Activated naive CD8-positive, alpha-beta T cell treated with anti-CD3 and anti-CD28 coated beads, Interleukin-2, amount 10 ng/mL, durations not matched to agents 7 days and 5 days (primary cell): ENCODE measurements around the gene BCKDHA. TPM values are rescaled to one million over a fixed set of nuclear protein-coding genes. Genes with fewer than 3 reads are reported as not detected.
"Not testable (repeated sequence)": the region's sequence is repeated elsewhere in the genome, so short reads cannot be mapped to it uniquely, and the experiment has no call there.

Experiments used
- ATAC-seq: fragments of 150-1000 bp; cut with Tn5 transposase; one replicate; pipeline ENCODE4 v1.10.0; 2021; ENCODE audit warnings: low read depth, moderate library complexity
- POLR2A ChIA-PET: fragments of 350-600 bp; sonication (Branson Sonifier 250); formaldehyde crosslinking; loops from one replicate; lab custom pipeline; 2021; ENCODE audit warnings: antibody characterized with exemption; lab: Charles Lee
- DNase-seq: peaks from one replicate; pipeline ENCODE4 v3.0.0; 2021
- H3K27ac Mint-ChIP-seq: one replicate; pipeline ENCODE4 v1.8.0; 2022; ENCODE audit warnings: mild to moderate bottlenecking, mixed read lengths
- H3K27me3 Mint-ChIP-seq: one replicate; pipeline ENCODE4 v1.8.0; 2022; ENCODE audit warnings: mild to moderate bottlenecking, moderate library complexity, mixed read lengths
- H3K36me3 Mint-ChIP-seq: one replicate; pipeline ENCODE4 v1.8.0; 2021; ENCODE audit warnings: mild to moderate bottlenecking, mixed read lengths
- H3K4me1 Mint-ChIP-seq: one replicate; pipeline ENCODE4 v1.8.0; 2021; ENCODE audit warnings: mixed read lengths
- H3K4me3 Mint-ChIP-seq: one replicate; pipeline ENCODE4 v1.8.0; 2022; ENCODE audit warnings: mild to moderate bottlenecking, moderate library complexity, mixed read lengths
- H3K9me3 Mint-ChIP-seq: one replicate; pipeline ENCODE4 v1.8.0; 2021; ENCODE audit warnings: mixed read lengths
- total RNA-seq, 2 experiments: library from RNA; stranded (reverse); gene quantifications; one replicate each; pipeline ENCODE4 v1.2.3, GENCODE V29; 2021

Gene BCKDHA
- total RNA-seq, 2 experiments from 2014 or later = 23.8 to 26.9 TPM

DNA sequence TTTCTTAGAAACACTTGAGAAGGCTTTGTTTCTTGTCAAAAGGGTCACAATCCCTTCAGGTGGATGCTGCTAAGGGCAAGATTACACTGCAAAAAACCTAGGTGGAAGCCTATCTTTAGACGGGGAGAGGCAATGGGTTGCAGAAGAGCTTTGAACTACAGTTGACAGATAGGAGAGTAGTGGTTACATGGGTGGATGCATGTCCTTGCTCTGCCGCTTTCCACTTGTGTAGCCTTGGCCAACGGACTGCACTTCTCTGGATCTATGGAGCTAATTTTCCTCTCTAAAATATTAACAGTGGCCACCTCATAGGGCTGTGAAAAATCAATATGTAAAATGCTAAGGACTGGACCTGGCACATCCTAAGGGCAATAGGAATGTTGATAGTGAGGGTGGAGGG is 980 bp downstream of the BCKDHA start:
- Mint-ChIP-seq H3K36me3 (peaks cover 7% of the 10 kb centered on the region), H3K27ac (peak overlapping the region; percentile 98), H3K4me3 (peak overlapping the region; percentile 97), H3K27me3 (no peaks in the 10 kb centered on the region), H3K9me3 (no peaks in the 10 kb centered on the region), H3K4me1 (peaks cover 28% of the 10 kb centered on the region)
- no peak for DNase-seq
- no peak for ATAC-seq
- POLR2A ChIA-PET = interaction anchor here (0.8 to 1.1 kb wide), 2 partner anchors 10 to 35 kb away, joined by 3 to 4 read pairs; partner anchors contain the start of gene B9D2

DNA sequence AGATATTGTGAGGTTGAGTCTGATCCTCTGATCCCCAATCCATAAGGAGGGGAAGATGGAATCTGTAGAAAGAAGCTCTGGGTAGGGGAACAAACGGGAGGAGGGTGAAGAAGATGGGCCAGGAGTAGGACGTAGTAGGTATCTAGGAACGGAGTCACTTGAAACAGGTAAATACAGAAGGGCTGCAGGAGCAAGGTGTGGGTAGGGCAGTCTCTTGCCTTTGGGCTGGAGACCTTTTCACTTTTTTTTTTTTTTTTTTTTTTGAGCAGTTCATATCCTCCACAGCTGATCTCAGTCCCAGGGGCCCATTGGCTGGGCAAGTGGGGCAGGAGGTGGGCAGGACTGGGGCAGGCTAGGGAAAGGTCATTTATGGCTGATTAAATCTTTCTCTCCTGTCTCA is 1.5 kb downstream of the BCKDHA start:
- POLR2A ChIA-PET = interaction anchor here (0.6 to 1.1 kb wide), 3 partner anchors 9 to 35 kb away, joined by 3 to 4 read pairs (median 3); partner anchors contain the start of gene B9D2
- H3K36me3 Mint-ChIP-seq = peaks cover 6% of the 10 kb centered on the region
- H3K27ac Mint-ChIP-seq = no peak overlapping the region
- no peak for DNase-seq
- H3K9me3 Mint-ChIP-seq = no peaks in the 10 kb centered on the region
- no peaks in the 10 kb centered on the region for H3K27me3 Mint-ChIP-seq
- no peak for ATAC-seq
- peak overlapping the region; percentile 97 for H3K4me3 Mint-ChIP-seq
- H3K4me1 Mint-ChIP-seq = peaks cover 28% of the 10 kb centered on the region

DNA sequence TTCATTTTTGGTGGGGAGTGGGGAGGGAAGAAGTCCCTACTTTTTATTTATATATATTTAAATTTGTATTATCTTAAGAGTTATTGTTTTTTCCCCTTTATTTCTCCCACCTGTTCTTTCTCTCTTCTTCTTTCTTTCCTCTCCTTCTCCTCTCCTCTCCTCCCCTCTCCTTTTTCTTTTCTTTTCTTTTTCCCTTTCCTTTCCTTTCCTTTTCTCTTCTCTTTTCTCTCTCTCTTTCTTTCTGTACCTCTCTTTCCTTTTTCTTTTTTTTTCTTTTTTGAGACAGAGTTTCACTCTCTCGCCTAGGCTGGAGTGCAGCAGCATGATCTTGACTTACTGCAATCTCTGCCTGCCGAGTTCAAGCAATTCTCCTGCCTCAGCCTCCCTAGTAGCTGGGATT is 1.9 kb downstream of the BCKDHA start:
- ATAC-seq = no peak
- no peak for DNase-seq
- Mint-ChIP-seq H3K27me3 (no peaks in the 10 kb centered on the region), H3K4me3 (peak overlapping the region; percentile 41), H3K36me3 (peaks cover 6% of the 10 kb centered on the region), H3K9me3 (no peaks in the 10 kb centered on the region), H3K4me1 (peaks cover 28% of the 10 kb centered on the region), H3K27ac (no peak overlapping the region)
- POLR2A ChIA-PET = interaction anchor here (0.6 kb wide), 1 partner anchor 11 kb away, joined by 3 read pairs; no protein-coding TSS in a partner anchor

DNA sequence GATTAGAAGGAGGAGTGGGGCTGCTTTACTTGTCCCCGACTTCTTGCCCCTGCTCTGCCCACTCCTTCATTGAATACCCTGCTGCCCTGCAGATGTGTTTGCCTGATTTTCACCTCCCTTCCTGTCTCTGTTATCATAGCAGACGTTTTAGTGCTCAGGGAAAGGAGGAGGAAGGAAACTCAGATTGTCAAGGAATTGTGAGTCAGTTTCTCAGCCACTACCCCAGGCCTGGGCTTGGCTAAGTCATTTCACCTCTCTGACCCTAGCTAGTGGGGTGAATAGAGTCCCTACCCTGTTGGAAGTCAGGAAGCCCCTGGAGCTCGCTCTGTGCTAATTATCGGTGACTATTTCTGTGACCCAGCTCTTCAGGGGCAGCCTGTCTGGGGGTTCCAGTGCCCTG is 3.9 kb downstream of the BCKDHA start:
- ATAC-seq (no peak), DNase-seq (no peak)
- Mint-ChIP-seq H3K27me3 (no peaks in the 10 kb centered on the region), H3K4me3 (no peak overlapping the region), H3K4me1 (peaks cover 18% of the 10 kb centered on the region), H3K36me3 (peaks cover 6% of the 10 kb centered on the region), H3K27ac (no peak overlapping the region), H3K9me3 (no peaks in the 10 kb centered on the region)
- POLR2A ChIA-PET = no interaction called here

DNA sequence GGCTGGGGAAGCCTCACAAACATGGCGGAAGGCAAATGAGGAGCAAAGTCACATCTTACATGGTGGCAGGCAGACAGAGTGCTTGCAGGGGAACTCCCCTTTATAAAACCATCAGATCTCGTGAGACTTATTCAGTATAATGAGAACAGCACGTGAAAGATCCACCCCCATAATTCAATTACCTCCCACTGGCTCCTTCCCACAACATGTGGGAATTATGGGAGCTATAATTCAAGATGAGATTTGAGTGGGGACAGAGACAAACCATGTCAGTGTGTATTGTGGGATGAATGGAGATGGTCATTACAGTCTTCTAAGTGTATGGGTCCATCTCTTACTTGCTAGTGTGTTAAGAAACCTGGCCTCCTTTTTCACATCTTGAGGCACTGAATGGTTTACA is 4.4 kb downstream of the BCKDHA start:
- peaks cover 17% of the 10 kb centered on the region for H3K4me1 Mint-ChIP-seq
- H3K27me3 Mint-ChIP-seq = no peaks in the 10 kb centered on the region
- ATAC-seq = no peak
- POLR2A ChIA-PET = no interaction called here
- peaks cover 6% of the 10 kb centered on the region for H3K36me3 Mint-ChIP-seq
- DNase-seq = no peak
- H3K27ac Mint-ChIP-seq = no peak overlapping the region
- no peak overlapping the region for H3K4me3 Mint-ChIP-seq
- no peaks in the 10 kb centered on the region for H3K9me3 Mint-ChIP-seq

DNA sequence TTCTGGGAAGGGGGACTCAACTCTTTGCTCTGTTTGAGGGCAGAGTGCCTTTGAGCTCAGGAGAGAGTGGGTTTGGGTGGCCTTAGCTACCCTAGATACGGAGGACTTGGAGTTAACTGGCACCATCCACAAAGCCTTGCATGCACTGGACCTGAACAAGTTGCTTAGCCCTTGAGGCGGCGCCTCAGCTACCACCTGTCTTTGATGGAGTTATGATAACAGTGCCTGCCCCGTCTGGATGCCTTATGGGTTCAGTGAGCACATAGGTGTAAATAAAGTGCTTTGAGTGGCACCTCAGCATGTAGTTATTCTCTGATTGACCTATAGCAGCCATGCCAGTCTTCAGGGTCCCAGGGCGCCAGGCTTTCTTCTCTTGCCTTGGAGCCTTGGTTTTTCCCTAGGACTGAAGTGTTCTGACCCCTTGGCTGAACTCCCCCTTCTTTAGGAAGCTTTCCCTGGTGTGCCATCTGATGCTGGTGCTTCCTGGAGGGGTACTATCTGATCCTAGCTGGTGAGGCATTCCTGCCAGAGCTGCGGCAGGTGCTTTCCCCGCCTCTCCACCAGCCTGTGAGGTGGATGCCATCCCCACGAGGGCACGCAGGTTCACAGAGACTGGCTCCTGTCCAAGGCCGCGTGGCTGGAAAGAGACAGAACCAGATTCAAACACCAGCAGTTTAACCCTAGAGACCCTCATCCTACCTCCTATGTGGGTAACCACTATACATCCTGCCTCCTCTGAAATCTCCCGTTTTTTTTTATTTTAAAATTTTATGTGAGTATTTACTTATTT is 5.8 kb downstream of the BCKDHA start:
- POLR2A ChIA-PET = no interaction called here
- Mint-ChIP-seq H3K27ac (no peak overlapping the region), H3K27me3 (no peaks in the 10 kb centered on the region), H3K4me3 (no peak overlapping the region), H3K36me3 (peaks cover 6% of the 10 kb centered on the region), H3K4me1 (peaks cover 12% of the 10 kb centered on the region), H3K9me3 (no peaks in the 10 kb centered on the region)
- no peak for ATAC-seq
- DNase-seq = no peak

DNA sequence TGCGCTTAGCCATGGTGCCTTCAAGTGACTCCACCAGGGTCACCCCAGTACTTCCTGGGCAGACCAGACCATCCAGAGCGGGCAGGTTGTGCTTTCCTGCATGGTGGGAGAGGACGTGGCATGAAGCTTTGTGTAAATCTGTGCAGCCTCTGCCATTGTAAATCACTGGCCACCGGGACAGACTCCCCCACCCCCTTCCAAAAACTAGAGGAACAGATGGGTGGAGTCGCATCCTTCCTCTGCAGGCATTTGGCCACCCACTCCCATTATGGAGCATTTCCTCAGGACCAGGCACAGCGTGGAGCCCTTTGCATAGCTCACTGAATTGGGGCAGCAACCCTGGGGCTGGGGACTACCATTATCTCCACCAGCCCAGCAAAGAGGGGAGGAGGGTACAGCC is 8.2 kb downstream of the BCKDHA start:
- POLR2A ChIA-PET = interaction anchor here (1.2 kb wide), 1 partner anchor 12 kb away, joined by 3 read pairs; no protein-coding TSS in a partner anchor
- Mint-ChIP-seq H3K27ac (no peak overlapping the region), H3K4me3 (no peak overlapping the region), H3K9me3 (no peaks in the 10 kb centered on the region), H3K27me3 (no peaks in the 10 kb centered on the region), H3K4me1 (peaks cover 15% of the 10 kb centered on the region), H3K36me3 (peaks cover 8% of the 10 kb centered on the region)
- no peak for DNase-seq
- no peak for ATAC-seq

DNA sequence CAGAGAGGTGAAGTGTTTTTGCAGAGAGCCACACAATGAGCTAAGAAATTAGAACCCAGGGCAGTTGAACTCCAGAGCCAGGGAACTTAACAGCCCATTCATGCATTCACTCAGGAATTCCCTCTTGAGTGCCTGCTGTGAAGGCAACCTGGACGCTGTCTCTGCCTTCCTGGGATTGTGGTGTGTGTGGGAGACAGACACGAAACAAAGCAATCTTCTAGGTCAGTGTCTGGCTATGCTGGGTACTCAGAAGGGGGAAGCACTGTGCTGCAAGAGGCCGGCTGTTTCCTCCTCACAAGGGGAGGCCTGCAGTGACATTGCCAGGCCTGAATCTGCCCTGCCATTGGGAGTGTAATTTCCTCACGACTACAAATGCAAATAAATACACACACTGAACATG is 9.7 kb downstream of the BCKDHA start:
- POLR2A ChIA-PET = no interaction called here
- DNase-seq (no peak), ATAC-seq (no peak)
- H3K9me3 Mint-ChIP-seq = no peaks in the 10 kb centered on the region
- H3K4me3 Mint-ChIP-seq = no peak overlapping the region
- H3K36me3 Mint-ChIP-seq = peaks cover 7% of the 10 kb centered on the region
- H3K27ac Mint-ChIP-seq = no peak overlapping the region
- peaks cover 18% of the 10 kb centered on the region for H3K4me1 Mint-ChIP-seq
- no peaks in the 10 kb centered on the region for H3K27me3 Mint-ChIP-seq

DNA sequence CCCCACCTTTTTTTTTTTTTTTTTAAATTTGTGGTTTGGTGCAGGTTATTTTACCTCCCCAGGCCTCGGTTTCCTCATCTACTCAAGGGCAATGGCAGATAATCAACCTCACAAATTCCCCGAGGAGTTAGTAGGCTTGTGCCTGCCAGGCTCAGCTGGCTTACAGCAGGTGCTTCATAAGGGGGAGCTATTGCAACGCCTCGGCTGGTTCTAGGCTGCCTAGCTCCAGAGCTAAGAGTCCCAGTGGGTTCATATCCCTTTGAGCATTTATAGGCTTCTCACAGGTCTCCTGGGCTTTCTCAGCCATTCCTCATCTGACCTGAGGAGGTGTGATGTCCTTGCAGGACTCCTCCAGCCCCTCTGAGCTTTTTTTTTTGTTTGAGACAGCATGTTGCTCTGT is 10.6 kb downstream of the BCKDHA start:
- Mint-ChIP-seq H3K4me3 (no peak overlapping the region), H3K36me3 (peaks cover 6% of the 10 kb centered on the region), H3K27me3 (no peaks in the 10 kb centered on the region), H3K27ac (no peak overlapping the region), H3K9me3 (no peaks in the 10 kb centered on the region), H3K4me1 (peaks cover 18% of the 10 kb centered on the region)
- POLR2A ChIA-PET = interaction anchor here (0.9 to 1.3 kb wide), 2 partner anchors 10 to 32 kb away, joined by 3 read pairs; partner anchors contain the start of gene DMAC2
- DNase-seq (no peak), ATAC-seq (no peak)

DNA sequence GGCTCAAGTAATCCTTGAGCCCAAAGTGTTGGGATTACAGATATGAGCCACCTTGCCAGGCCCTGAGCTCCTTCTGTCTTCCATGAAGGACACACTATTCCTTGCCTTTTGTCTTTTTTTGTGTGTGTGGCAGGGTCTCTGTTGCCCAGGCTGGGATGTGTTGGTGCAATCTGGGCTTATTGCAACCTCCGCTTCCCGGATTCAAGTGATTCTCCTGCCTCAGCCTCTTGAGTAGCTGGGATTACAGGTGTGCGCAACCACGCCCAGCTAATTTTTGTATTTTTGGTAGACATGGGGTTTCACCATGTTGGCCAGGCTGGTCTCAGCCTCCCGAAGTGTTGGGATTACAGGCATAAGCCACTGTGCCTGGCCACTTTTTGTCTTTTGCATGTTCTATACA is 11.2 kb downstream of the BCKDHA start:
- not testable (repeated sequence) for H3K27ac Mint-ChIP-seq, H3K4me3 Mint-ChIP-seq, H3K27me3 Mint-ChIP-seq, DNase-seq, H3K9me3 Mint-ChIP-seq, H3K36me3 Mint-ChIP-seq, ATAC-seq
- peaks cover 16% of the 10 kb centered on the region for H3K4me1 Mint-ChIP-seq
- POLR2A ChIA-PET = interaction anchor here (1.3 kb wide), 1 partner anchor 10 kb away, joined by 3 read pairs; no protein-coding TSS in a partner anchor

DNA sequence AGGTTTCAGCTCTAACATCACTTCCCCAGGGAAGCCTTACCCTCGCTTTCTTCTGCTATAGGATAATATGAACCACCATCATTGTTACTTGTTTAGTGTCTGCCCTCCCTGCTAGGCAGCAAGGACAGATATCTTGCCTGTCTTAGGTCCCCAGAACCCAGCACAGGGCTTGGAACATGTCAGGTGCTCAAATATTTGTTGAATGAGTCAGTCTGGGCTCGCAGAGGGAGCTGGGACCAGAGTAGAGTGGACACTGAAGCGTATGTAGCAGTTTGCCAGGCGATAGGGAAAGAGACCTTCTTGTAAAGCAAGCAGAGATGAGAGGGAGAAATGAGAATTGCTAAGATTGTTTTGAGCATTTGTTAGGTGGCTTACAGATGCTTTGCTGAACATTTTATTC is 11.7 kb downstream of the BCKDHA start:
- H3K27ac Mint-ChIP-seq = peak overlapping the region; percentile 78
- no peaks in the 10 kb centered on the region for H3K9me3 Mint-ChIP-seq
- H3K27me3 Mint-ChIP-seq = no peaks in the 10 kb centered on the region
- no peak for DNase-seq
- ATAC-seq = no peak
- H3K4me3 Mint-ChIP-seq = peak overlapping the region; percentile 11
- POLR2A ChIA-PET = no interaction called here
- peaks cover 16% of the 10 kb centered on the region for H3K4me1 Mint-ChIP-seq
- peaks cover 7% of the 10 kb centered on the region for H3K36me3 Mint-ChIP-seq

DNA sequence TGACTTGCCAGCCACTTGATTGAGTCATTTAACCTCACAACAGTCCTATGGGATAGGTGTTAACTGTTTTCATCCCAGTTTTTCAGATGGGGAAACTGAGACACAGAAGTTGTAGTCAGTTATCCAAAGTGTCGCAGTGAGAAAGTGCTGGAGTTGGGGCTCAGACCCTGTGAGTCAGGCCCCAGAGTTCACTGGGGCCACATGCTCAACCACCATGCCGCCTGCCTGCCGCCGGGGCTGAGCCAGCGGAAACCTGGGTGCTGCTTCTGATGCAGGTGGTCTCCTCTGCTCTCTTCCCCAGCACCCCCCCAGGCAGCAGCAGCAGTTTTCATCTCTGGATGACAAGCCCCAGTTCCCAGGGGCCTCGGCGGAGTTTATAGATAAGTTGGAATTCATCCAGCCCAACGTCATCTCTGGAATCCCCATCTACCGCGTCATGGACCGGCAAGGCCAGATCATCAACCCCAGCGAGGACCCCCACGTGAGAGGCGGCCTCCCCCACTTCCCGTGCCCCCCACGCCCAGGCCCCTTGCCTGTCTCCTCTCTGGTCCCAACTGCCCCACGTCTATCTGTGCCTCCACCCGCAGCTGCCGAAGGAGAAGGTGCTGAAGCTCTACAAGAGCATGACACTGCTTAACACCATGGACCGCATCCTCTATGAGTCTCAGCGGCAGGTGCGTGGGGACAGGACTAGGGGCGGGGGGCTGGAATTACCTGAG is 12.9 kb downstream of the BCKDHA start:
- peaks cover 16% of the 10 kb centered on the region for H3K4me1 Mint-ChIP-seq
- H3K27ac Mint-ChIP-seq = no peak overlapping the region
- DNase-seq (no peak), ATAC-seq (no peak)
- H3K9me3 Mint-ChIP-seq = no peaks in the 10 kb centered on the region
- H3K27me3 Mint-ChIP-seq = no peaks in the 10 kb centered on the region
- no peak overlapping the region for H3K4me3 Mint-ChIP-seq
- POLR2A ChIA-PET = interaction anchor here (0.6 kb wide), 1 partner anchor 57 kb away, joined by 3 read pairs; the partner anchor contains the start of gene TGFB1
- peaks cover 7% of the 10 kb centered on the region for H3K36me3 Mint-ChIP-seq

DNA sequence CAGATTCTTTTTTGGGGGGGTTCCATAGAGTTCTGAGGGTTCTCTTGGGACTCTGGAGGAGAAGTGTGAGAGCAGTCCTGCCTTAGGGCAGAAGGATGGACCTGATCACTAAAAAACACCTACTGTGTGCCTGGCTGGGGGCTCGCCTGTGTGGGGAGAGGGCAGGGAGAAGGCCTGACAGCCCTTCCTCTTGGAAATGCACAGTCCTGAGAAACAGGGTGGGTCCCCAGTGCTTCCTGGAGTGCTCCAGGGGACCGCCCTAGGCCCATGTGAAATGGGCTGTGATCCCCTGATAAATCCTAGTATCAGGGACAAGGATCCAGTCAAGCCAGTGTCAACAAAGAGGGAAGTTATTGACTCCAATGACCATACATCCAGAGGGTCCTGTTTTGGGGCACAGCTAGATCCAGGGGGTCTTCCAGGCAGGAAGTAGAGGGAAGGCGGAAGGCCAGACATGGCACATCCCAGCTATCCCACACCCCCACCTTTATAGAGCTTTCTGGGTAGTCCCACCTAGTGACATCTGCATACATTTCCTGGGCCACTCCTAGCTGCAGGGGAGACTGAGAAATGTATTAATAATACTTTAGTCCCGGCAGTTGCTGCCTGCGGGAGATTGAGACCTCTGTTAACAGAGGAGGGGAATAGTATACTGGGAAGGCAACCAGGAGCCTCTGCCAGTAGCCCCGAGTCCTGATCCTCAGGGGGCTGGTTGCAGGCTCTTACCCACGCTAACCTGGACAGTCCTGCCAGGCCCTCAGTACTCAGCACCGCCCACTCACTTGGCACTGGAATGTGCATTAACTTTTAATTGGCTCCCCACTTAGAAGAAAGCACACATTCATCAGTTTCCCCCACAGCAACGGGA is 13.7 kb downstream of the BCKDHA start:
- DNase-seq (no peak), ATAC-seq (no peak)
- Mint-ChIP-seq H3K27ac (no peak overlapping the region), H3K4me3 (no peak overlapping the region), H3K36me3 (peaks cover 8% of the 10 kb centered on the region), H3K9me3 (no peaks in the 10 kb centered on the region), H3K4me1 (peaks cover 16% of the 10 kb centered on the region), H3K27me3 (no peaks in the 10 kb centered on the region)
- POLR2A ChIA-PET = no interaction called here
